Fibroblast of peridontal ligament (primary cell): ENCODE data around the gene RPL19.
"Not testable (repeated sequence)": the region's sequence is repeated elsewhere in the genome, so short reads cannot be mapped to it uniquely, and the experiment has no call there.

Source experiments
- DNase-seq: peaks from one replicate; pipeline ENCODE4 v3.0.0-alpha.2; 2010; ENCODE audit errors: extremely low read depth

RPL19 gene

GRCh38 chr17:39244016-39244599 lies 44.0 kb downstream of the RPL19 start:
- DNase-seq = no peak

DNA sequence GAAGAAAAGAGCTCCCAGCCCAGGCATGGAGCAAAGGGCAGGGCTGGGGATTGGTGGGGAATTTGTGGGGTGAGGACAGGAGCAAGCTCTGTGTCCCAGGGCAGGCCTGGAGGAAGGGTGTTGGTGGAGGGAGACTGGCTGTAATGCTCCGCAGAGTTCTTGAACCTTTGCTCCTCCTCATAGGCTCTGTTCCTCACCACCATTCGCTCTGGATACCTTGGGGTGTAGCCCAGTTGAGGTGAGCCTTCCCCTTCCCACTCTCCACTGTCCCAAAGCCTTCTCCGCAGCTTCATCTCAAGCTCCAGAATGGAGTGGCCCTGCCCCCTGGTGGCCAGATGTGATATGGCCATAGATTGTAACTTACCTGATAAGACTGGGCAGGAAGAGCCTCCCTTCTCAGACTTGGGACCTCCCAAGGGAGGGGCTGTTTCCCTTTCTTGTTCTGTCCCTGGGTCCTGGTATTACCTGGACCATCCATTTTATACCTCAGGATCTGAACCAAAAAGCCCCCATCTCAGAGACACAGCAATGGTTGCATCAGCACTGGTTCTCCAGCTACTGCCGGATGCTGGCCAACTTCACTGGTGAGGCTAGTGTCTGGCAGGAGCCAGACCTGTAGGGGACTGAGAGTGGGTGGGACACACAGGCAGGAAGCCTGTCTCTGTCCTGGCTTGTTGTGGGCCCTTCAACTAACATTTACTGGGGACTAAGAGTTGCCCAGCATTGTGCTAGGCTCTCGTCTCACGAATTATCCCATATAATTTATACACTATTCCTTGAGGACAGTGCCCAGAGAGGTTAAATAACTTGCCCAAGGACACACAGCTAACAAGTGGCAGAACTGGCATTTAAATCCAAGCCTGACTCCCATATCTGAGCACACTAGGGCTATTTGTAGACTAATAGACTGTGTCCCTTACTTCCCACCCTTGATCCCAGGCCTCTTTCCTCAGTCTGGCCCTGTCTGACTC lies 44.8 kb downstream of the RPL19 start:
- peak; percentile 83 for DNase-seq

GRCh38 chr17:39246274-39246673 lies 46.2 kb downstream of the RPL19 start:
- no peak for DNase-seq

GRCh38 chr17:39250076-39250475 lies 50.0 kb downstream of the RPL19 start:
- DNase-seq = not testable (repeated sequence)

- DNase-seq = no peak
Observed at GRCh38 chr17:39251997-39252396, 51.9 kb downstream of the RPL19 start.

DNA sequence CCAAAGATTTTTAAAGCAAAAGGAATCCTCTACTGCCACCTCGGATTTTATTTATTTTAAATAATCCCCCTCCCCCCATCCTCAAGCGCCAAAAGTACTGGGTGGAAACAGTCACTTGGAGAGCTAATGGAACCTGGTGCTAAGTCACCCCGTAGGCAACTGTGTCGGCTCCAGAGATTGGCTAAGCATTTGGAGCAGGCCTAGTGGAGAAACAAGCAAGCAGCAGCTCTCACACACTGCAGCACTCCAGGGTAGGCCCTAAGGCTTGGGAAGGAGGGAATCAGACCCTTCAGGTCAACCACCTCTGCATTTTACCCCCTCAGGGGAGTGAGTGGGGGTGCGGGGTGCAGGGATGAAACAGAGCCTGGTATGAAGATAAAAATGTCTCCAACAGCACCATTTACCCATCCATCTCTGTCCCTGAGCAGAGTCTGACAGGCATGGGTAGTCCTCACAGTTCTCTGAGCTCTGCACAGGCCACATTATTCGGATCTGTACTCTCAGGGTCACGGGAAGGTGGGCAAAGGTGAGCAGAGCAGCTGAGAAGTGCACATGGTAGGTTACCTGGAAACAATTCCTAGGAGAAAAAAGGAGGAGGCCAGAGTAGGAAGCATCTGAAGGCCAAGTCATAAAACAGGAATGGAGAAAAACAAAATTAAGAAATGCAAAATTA lies 52.8 kb downstream of the RPL19 start:
- no peak for DNase-seq
